ENCODE data around the gene RIMBP2. TPM values are rescaled to one million over a fixed set of nuclear protein-coding genes. Genes with fewer than 3 reads are reported as not detected.

The RIMBP2 gene
- total and polyA plus RNA-seq, 4 donors, result 0.05 to 2.9 (median 0.95) TPM

DNA sequence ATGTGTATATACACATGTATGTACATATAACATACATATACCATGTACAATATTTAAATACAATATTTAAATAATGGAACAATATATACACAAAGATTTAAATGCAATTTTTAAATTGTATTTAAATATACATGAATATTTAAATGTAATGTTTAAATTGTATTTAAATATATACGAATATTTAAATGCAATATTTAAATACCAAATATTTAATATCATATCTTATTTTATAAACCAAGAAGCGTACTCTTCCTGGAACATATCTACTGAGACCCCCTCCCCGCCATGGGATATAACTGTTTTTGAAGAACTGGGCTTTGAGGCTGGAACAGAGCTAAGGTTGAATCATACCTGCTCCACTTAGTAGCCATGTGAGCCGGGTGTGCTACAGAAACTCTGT is 29.8 kb upstream of the RIMBP2 start:
- Histone ChIP-seq H3K27me3 (ENCODE audit: control insufficient read depth in 3 of 3, insufficient read depth in 3 of 3, low read length in 2 of 3) (peaks cover 0 to 2% (median 0%) of the 10 kb centered on the region in 3 donors), H3K36me3 (ENCODE audit: control insufficient read depth in 4 of 4, insufficient read depth in 4 of 4, low read length in 4 of 4) (no peaks in the 10 kb centered on the region), H3K4me1 (ENCODE audit: control insufficient read depth in 5 of 5, insufficient read depth in 5 of 5, low read length in 5 of 5) (peaks cover 0 to 5% (median 0%) of the 10 kb centered on the region in 5 donors), H3K9me3 (ENCODE audit: control insufficient read depth in 4 of 4, insufficient read depth in 3 of 4, low read length in 3 of 4) (peaks cover 0 to 5% (median 0%) of the 10 kb centered on the region in 4 donors), H3K9ac (ENCODE audit: insufficient read depth in 1 of 2, low read length in 2 of 2) (no peak overlapping the region), H3K27ac (ENCODE audit: low read depth in 1 of 2, low read length in 1 of 2) (no peak overlapping the region), H3K4me3 (no peak overlapping the region)
- ATAC-seq (ENCODE audit: insufficient read depth, low FRiP score) (no peak), DNase-seq (no peak)
- 78 to 91% methylated on average over 4 of the region's 4 CpGs for WGBS, 2 donors
- TF ChIP-seq, protein P1, sequence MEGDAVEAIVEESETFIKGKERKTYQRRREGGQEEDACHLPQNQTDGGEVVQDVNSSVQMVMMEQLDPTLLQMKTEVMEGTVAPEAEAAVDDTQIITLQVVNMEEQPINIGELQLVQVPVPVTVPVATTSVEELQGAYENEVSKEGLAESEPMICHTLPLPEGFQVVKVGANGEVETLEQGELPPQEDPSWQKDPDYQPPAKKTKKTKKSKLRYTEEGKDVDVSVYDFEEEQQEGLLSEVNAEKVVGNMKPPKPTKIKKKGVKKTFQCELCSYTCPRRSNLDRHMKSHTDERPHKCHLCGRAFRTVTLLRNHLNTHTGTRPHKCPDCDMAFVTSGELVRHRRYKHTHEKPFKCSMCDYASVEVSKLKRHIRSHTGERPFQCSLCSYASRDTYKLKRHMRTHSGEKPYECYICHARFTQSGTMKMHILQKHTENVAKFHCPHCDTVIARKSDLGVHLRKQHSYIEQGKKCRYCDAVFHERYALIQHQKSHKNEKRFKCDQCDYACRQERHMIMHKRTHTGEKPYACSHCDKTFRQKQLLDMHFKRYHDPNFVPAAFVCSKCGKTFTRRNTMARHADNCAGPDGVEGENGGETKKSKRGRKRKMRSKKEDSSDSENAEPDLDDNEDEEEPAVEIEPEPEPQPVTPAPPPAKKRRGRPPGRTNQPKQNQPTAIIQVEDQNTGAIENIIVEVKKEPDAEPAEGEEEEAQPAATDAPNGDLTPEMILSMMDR (IDR thresholded peaks at IDR 0.05; ENCODE audit: control extremely low read depth, extremely low read depth), result no peak

GRCh38 chr12:130744274-130744673 is 28.2 kb upstream of the RIMBP2 start:
- TF ChIP-seq, protein P1 (IDR thresholded peaks at IDR 0.05; ENCODE audit: control extremely low read depth, extremely low read depth), result no peak
- H3K4me3 ChIP-seq, result no peak overlapping the region
- ATAC-seq (ENCODE audit: insufficient read depth, low FRiP score) (no peak), DNase-seq (no peak)
- peaks cover 0 to 5% (median 0%) of the 10 kb centered on the region in 5 donors for H3K4me1 ChIP-seq (ENCODE audit: control insufficient read depth in 5 of 5, insufficient read depth in 5 of 5, low read length in 5 of 5)
- H3K27me3 ChIP-seq (ENCODE audit: control insufficient read depth in 3 of 3, insufficient read depth in 3 of 3, low read length in 2 of 3), result peaks cover 0 to 2% (median 0%) of the 10 kb centered on the region in 3 donors
- 84 to 95% methylated on average over 5 of the region's 5 CpGs for WGBS, 2 donors
- H3K36me3 ChIP-seq (ENCODE audit: control insufficient read depth in 4 of 4, insufficient read depth in 4 of 4, low read length in 4 of 4), result no peaks in the 10 kb centered on the region
- H3K9ac ChIP-seq (ENCODE audit: insufficient read depth in 1 of 2, low read length in 2 of 2), result no peak overlapping the region
- peaks cover 0 to 7% (median 0%) of the 10 kb centered on the region in 4 donors for H3K9me3 ChIP-seq (ENCODE audit: control insufficient read depth in 4 of 4, insufficient read depth in 3 of 4, low read length in 3 of 4)
- no peak overlapping the region for H3K27ac ChIP-seq (ENCODE audit: low read depth in 1 of 2, low read length in 1 of 2)

GRCh38 chr12:130743606-130744005 is 27.5 kb upstream of the RIMBP2 start:
- H3K27ac ChIP-seq (ENCODE audit: low read depth in 1 of 2, low read length in 1 of 2), result no peak overlapping the region
- no peaks in the 10 kb centered on the region for H3K36me3 ChIP-seq (ENCODE audit: control insufficient read depth in 4 of 4, insufficient read depth in 4 of 4, low read length in 4 of 4)
- no peak for ATAC-seq (ENCODE audit: insufficient read depth, low FRiP score)
- peaks cover 0 to 9% (median 0%) of the 10 kb centered on the region in 4 donors for H3K9me3 ChIP-seq (ENCODE audit: control insufficient read depth in 4 of 4, insufficient read depth in 3 of 4, low read length in 3 of 4)
- H3K27me3 ChIP-seq (ENCODE audit: control insufficient read depth in 3 of 3, insufficient read depth in 3 of 3, low read length in 2 of 3), result peaks cover 0 to 2% (median 0%) of the 10 kb centered on the region in 3 donors
- no peak overlapping the region for H3K4me3 ChIP-seq
- TF ChIP-seq, protein P1 (IDR thresholded peaks at IDR 0.05; ENCODE audit: control extremely low read depth, extremely low read depth), result no peak
- no peak for DNase-seq
- WGBS, 2 donors, result 92 to 93% methylated on average over 5 of the region's 5 CpGs
- no peak overlapping the region for H3K9ac ChIP-seq (ENCODE audit: insufficient read depth in 1 of 2, low read length in 2 of 2)
- H3K4me1 ChIP-seq (ENCODE audit: control insufficient read depth in 5 of 5, insufficient read depth in 5 of 5, low read length in 5 of 5), result peaks cover 0 to 5% (median 0%) of the 10 kb centered on the region in 5 donors

DNA sequence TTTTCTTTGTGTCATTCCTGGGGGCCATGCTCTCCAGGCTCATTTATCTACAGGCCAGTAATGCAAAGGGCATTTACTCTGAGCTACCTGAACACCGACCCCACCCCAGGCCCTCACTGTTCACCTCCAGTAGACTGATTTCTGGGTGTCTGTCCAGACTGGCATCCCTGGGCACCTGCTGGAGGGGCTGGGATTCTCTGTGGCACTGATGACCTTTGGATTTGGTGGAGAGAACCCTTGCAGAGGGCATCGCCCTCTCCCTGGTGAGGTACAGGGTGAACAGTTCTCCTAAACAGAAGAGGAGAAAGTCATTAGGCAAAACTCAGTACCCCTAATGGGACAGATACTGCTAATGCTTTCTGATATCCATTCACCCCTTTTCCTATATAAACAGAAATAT is 27.1 kb upstream of the RIMBP2 start:
- peaks cover 0 to 9% (median 0%) of the 10 kb centered on the region in 4 donors for H3K9me3 ChIP-seq (ENCODE audit: control insufficient read depth in 4 of 4, insufficient read depth in 3 of 4, low read length in 3 of 4)
- no peaks in the 10 kb centered on the region for H3K36me3 ChIP-seq (ENCODE audit: control insufficient read depth in 4 of 4, insufficient read depth in 4 of 4, low read length in 4 of 4)
- H3K27ac ChIP-seq (ENCODE audit: low read depth in 1 of 2, low read length in 1 of 2), result no peak overlapping the region
- no peak overlapping the region for H3K9ac ChIP-seq (ENCODE audit: insufficient read depth in 1 of 2, low read length in 2 of 2)
- H3K4me3 ChIP-seq, result no peak overlapping the region
- DNase-seq (no peak), ATAC-seq (ENCODE audit: insufficient read depth, low FRiP score) (no peak)
- peaks cover 0 to 2% (median 0%) of the 10 kb centered on the region in 3 donors for H3K27me3 ChIP-seq (ENCODE audit: control insufficient read depth in 3 of 3, insufficient read depth in 3 of 3, low read length in 2 of 3)
- TF ChIP-seq, protein P1 (IDR thresholded peaks at IDR 0.05; ENCODE audit: control extremely low read depth, extremely low read depth), result no peak
- peaks cover 0 to 5% (median 0%) of the 10 kb centered on the region in 5 donors for H3K4me1 ChIP-seq (ENCODE audit: control insufficient read depth in 5 of 5, insufficient read depth in 5 of 5, low read length in 5 of 5)
- 86 to 95% methylated on average over 2 of the region's 2 CpGs for WGBS, 2 donors

Data from lung (tissue), 12 donors.